ENCODE data around the gene MOB2.

GRCh38 chr11:1499261-1499890, 12.8 kb upstream of the MOB2 start:
- TF ChIP-seq POLR2A (IDR thresholded peaks at IDR 0.05) (no peak), CTCF (IDR thresholded peaks at IDR 0.05) (no peak)

Data from Peyer's patch (tissue), 4 donors.